ENCODE data around the gene ARHGEF25. TPM values are rescaled to one million over a fixed set of nuclear protein-coding genes. Genes with fewer than 3 reads are reported as not detected.

Gene ARHGEF25
- total and polyA plus RNA-seq, 2 donors (not counting 1 experiment from before 2014, with no cell fraction given): 0.12 TPM; not detected in 1

- Histone ChIP-seq H3K4me2 (replicated peaks; ENCODE audit: low read depth, low read length, poor library complexity, severe bottlenecking) (no peak overlapping the region), H3K4me3 (ENCODE audit: control extremely low read depth in 1 of 5, extremely low read depth in 1 of 5, insufficient read depth in 1 of 5, low read depth in 2 of 5, low read length in 4 of 5) (no peak overlapping the region), H3K79me2 (ENCODE audit: control insufficient read depth, insufficient read depth, low read length) (peaks cover 6% of the 10 kb centered on the region), H4K20me1 (ENCODE audit: control insufficient read depth, insufficient read depth, low read length, poor library complexity, severe bottlenecking) (no peaks in the 10 kb centered on the region), H2AFZ (ENCODE audit: insufficient read depth, low read depth, low read length, poor library complexity, severe bottlenecking) (no peak overlapping the region), H3K9me3 (ENCODE audit: control extremely low read depth in 1 of 3, control insufficient read depth in 2 of 3, insufficient read depth in 1 of 3, low read length in 2 of 3) (no peaks in the 10 kb centered on the region), H3K4me1 (ENCODE audit: control insufficient read depth in 2 of 2, insufficient read depth in 2 of 2, low read length in 2 of 2) (peaks cover 6 to 11% of the 10 kb centered on the region in 2 donors), H3K27me3 (replicated peaks in 1 of 4; ENCODE audit: control extremely low read depth in 1 of 4, control insufficient read depth in 3 of 4, insufficient read depth in 4 of 4, low read length in 3 of 4) (peaks cover 0 to 48% (median 12%) of the 10 kb centered on the region in 4 experiments), H3K36me3 (replicated peaks in 1 of 2; ENCODE audit: control extremely low read depth in 1 of 2, control insufficient read depth in 1 of 2, extremely low read depth in 1 of 2, insufficient read depth in 2 of 2, low read length in 1 of 2) (no peaks in the 10 kb centered on the region), H3K9ac (ENCODE audit: low read length) (no peak overlapping the region), H3K27ac (ENCODE audit: low read length in 2 of 2) (no peak overlapping the region)
- DNase-seq (no peak), ATAC-seq (ENCODE audit: low read depth) (no peak)
- no peaks in the 10 kb centered on the region for H3K9me3 Mint-ChIP-seq (ENCODE audit: insufficient read depth)
- ChIA-PET POLR2A (no interaction called here), CTCF (interaction anchor here (1.2 to 7.2 kb wide), 6 partner anchors 11 to 124 kb away, joined by 3 to 122 read pairs (median 42); partner anchors contain the start of gene ARHGEF25)
- no peak overlapping the region for H3K27ac Mint-ChIP-seq
- no peak for TF ChIP-seq EZH2 (IDR thresholded peaks at IDR 0.05; ENCODE audit: borderline replicate concordance, insufficient read depth, low read depth, low read length, poor library complexity, severe bottlenecking)
- no peak for TF ChIP-seq CTCF (IDR thresholded peaks at IDR 0.05)
- H3K4me3 Mint-ChIP-seq: no peak overlapping the region
- peaks cover 8% of the 10 kb centered on the region for H3K4me1 Mint-ChIP-seq
- intact Hi-C loops (cut with micrococcal nuclease): no loop called here
- peaks cover 13% of the 10 kb centered on the region for H3K27me3 Mint-ChIP-seq
- 100% methylated on average over 2 of the region's 3 CpGs for WGBS (ENCODE audit: insufficient coverage)
Observed at GRCh38 chr12:57586128-57586527, 25.1 kb upstream of the ARHGEF25 start.

DNA sequence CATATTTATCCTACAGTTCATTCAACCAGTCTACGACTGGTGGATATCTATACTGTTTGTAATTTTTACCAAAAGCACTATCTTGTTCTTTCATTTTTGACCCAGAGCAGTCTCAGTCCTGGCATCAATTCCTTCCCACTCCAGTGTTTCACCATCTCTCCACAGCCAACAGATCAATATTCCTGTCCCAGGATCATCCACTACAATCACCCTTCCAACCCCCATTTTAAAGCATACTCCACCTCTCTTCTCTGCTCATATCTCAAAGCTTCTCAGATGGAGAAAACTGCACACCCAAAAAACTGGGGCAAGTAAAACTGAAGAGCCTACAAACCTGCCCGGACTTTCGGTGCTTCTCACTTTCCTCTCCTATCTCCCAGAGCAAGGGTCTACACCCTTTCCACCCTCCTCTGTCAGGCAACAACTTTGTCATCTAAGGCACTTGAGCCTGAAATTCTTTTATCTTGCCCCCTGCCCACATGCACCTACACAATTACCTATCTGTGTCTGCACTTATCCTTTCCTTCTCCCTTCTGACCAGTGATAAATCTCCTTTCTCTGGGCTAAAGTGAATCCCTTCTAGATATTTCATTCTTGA lies 24.3 kb upstream of the ARHGEF25 start:
- Histone ChIP-seq H3K9ac (ENCODE audit: low read length) (no peak overlapping the region), H3K36me3 (replicated peaks in 1 of 2; ENCODE audit: control extremely low read depth in 1 of 2, control insufficient read depth in 1 of 2, extremely low read depth in 1 of 2, insufficient read depth in 2 of 2, low read length in 1 of 2) (no peaks in the 10 kb centered on the region), H3K9me3 (ENCODE audit: control extremely low read depth in 1 of 3, control insufficient read depth in 2 of 3, insufficient read depth in 1 of 3, low read length in 2 of 3) (no peaks in the 10 kb centered on the region), H3K4me1 (ENCODE audit: control insufficient read depth in 2 of 2, insufficient read depth in 2 of 2, low read length in 2 of 2) (peaks cover 11 to 18% of the 10 kb centered on the region in 2 donors), H2AFZ (ENCODE audit: insufficient read depth, low read depth, low read length, poor library complexity, severe bottlenecking) (no peak overlapping the region), H3K27ac (ENCODE audit: low read length in 2 of 2) (no peak overlapping the region), H3K4me2 (replicated peaks; ENCODE audit: low read depth, low read length, poor library complexity, severe bottlenecking) (no peak overlapping the region), H4K20me1 (ENCODE audit: control insufficient read depth, insufficient read depth, low read length, poor library complexity, severe bottlenecking) (no peaks in the 10 kb centered on the region), H3K79me2 (ENCODE audit: control insufficient read depth, insufficient read depth, low read length) (peaks cover 13% of the 10 kb centered on the region), H3K27me3 (replicated peaks in 1 of 4; ENCODE audit: control extremely low read depth in 1 of 4, control insufficient read depth in 3 of 4, insufficient read depth in 4 of 4, low read length in 3 of 4) (peaks cover 0 to 41% (median 12%) of the 10 kb centered on the region in 4 experiments), H3K4me3 (ENCODE audit: control extremely low read depth in 1 of 5, extremely low read depth in 1 of 5, insufficient read depth in 1 of 5, low read depth in 2 of 5, low read length in 4 of 5) (no peak overlapping the region)
- H3K9me3 Mint-ChIP-seq (ENCODE audit: insufficient read depth): no peaks in the 10 kb centered on the region
- H3K4me3 Mint-ChIP-seq: no peak overlapping the region
- intact Hi-C loops (cut with micrococcal nuclease): no loop called here
- H3K27ac Mint-ChIP-seq: no peak overlapping the region
- no peak for DNase-seq
- ChIA-PET POLR2A (no interaction called here), CTCF (interaction anchor here (1.2 to 7.2 kb wide), 4 partner anchors 12 to 125 kb away, joined by 3 to 97 read pairs (median 42); partner anchors contain the start of gene ARHGEF25)
- H3K27me3 Mint-ChIP-seq: peaks cover 13% of the 10 kb centered on the region
- peaks cover 14% of the 10 kb centered on the region for H3K4me1 Mint-ChIP-seq
- WGBS (ENCODE audit: insufficient coverage): 97% methylated on average over 2 of the region's 3 CpGs
- TF ChIP-seq CTCF (IDR thresholded peaks at IDR 0.05) (no peak), EZH2 (IDR thresholded peaks at IDR 0.05; ENCODE audit: borderline replicate concordance, insufficient read depth, low read depth, low read length, poor library complexity, severe bottlenecking) (no peak)
- no peak for ATAC-seq (ENCODE audit: low read depth)

Data from B cell (primary cell).